NCI-H748 (cell line): ENCODE measurements around the gene CSNK2A2.

Experiments
- DNase-seq: peaks from one replicate; lab custom pipeline; 2025; ENCODE audit not compliant: unreplicated experiment; lab: John Stamatoyannopoulos, UW

The CSNK2A2 gene

GRCh38 chr16:58114827-58115825, 82.8 kb downstream of the CSNK2A2 start:
- no peak for DNase-seq

GRCh38 chr16:58111302-58111627, 86.6 kb downstream of the CSNK2A2 start:
- DNase-seq: no peak

GRCh38 chr16:58110571-58111301, 87.2 kb downstream of the CSNK2A2 start:
- no peak for DNase-seq

GRCh38 chr16:58109881-58110280, 88.0 kb downstream of the CSNK2A2 start:
- DNase-seq: no peak

GRCh38 chr16:58109330-58109729, 88.6 kb downstream of the CSNK2A2 start:
- no peak for DNase-seq
